Lower leg skin (tissue), 4 donors: ENCODE measurements around the gene SRRM3. TPM values are rescaled to one million over a fixed set of nuclear protein-coding genes. Genes with fewer than 3 reads are reported as not detected.
A peak's percentile ranks its signal among the peaks of the same experiment; 100 is the strongest.
"Not testable (repeated sequence)": the region's sequence is repeated elsewhere in the genome, so short reads cannot be mapped to it uniquely, and the experiment has no call there.

Source experiments
- DNase-seq, 2 donors: peaks; one replicate each; pipeline ENCODE4 v3.0.0-alpha.2; 2019; ENCODE audit warnings: low spot score in 2 of 2
- H3K4me3 ChIP-seq: fragments of 200-600 bp; sonication (generic); 2 replicates; pipeline ENCODE4 v1.5.1; 2017; ENCODE audit warnings: mild to moderate bottlenecking, low read depth; ENCODE audit not compliant: poor library complexity, severe bottlenecking
- POLR2A ChIP-seq, 2 donors: fragments of 450-650 bp; IDR thresholded peaks; one replicate each; pipeline ENCODE4 v1.6.1; 2016 to 2017; ENCODE audit warnings: antibody characterized with exemption in 2 of 2, mild to moderate bottlenecking in 1 of 2, moderate library complexity in 1 of 2
- WGBS, 2 donors: methylation state at CpG; one replicate each; pipeline ENCODE4 v1.1.5; 2018; 5-methylcytosine and 5-hydroxymethylcytosine counted together
- intact Hi-C: fragments of 100-400 bp; cut with DNase I; formaldehyde crosslinking; loops from one replicate; pipeline ENCODE4 v1.15.0; 2023; ENCODE audit warnings: low total_unique reads
- total RNA-seq, 4 donors: library from RNA; depleted of rRNA; stranded (reverse); fragments of >200 nt; gene quantifications; one replicate each; pipeline ENCODE4 v1.1.0, GENCODE V29; 2016
- TF ChIP-seq, protein P1 (sequence below), 3 donors: fragments of 450-650 bp; IDR thresholded peaks; one replicate each; pipeline ENCODE4 v1.5.1; 2016; ENCODE audit warnings: antibody characterized with exemption in 3 of 3, mild to moderate bottlenecking in 3 of 3, moderate library complexity in 2 of 3

SRRM3 gene
- total RNA-seq, 4 donors from 2014 or later, result 7.5 to 12.3 (median 9.4) TPM

DNA sequence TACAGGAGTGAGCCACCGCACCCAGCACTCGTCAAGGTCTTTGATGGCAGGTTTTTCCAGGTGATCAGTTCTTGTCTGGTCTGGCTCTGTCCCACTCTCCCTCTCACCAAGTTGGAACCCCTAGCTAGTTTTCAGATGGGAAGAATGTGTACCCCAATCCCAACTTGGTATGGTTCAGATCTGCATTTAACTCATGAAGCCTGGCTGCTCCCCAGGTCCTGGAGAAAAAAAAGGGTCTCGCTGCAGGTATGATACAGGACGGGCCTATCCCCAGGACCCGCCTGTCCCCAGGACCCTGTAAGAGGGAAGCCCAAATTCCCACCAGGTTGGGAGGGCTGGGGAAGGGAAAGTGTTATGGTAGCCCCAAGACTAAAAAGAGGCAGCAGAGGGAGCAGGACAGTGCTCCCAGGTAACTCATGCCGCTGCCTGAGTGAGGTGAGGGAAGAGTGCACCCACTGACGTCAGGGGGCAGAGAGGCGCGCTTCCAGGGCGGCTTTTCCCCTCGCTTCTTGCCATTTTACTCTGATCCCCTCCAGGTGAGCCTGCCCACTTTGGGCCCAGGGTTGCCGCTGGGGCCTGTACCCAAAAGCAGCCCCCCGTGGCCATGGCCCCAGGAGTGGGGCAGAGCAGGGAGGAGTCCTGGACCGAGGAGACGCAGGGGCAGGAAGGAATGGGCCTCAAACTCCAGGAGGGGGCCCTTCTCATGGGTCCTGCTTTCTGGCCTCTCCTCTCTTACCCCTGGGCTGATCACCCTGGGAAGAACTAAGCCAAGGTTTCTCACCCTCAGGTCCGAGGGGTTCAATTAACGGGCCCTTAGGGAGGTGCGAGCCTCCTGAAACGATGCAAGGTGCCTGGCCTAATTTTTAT lies 36.4 kb upstream of the SRRM3 start:
- peak in 1 of 2 donors; percentile 76 for DNase-seq
- 94 to 95% methylated on average over 19 of the region's 19 CpGs for WGBS, 2 donors
- no peak overlapping the region for H3K4me3 ChIP-seq
- no peak for TF ChIP-seq POLR2A (IDR thresholded peaks at IDR 0.05)
- TF ChIP-seq, protein P1, sequence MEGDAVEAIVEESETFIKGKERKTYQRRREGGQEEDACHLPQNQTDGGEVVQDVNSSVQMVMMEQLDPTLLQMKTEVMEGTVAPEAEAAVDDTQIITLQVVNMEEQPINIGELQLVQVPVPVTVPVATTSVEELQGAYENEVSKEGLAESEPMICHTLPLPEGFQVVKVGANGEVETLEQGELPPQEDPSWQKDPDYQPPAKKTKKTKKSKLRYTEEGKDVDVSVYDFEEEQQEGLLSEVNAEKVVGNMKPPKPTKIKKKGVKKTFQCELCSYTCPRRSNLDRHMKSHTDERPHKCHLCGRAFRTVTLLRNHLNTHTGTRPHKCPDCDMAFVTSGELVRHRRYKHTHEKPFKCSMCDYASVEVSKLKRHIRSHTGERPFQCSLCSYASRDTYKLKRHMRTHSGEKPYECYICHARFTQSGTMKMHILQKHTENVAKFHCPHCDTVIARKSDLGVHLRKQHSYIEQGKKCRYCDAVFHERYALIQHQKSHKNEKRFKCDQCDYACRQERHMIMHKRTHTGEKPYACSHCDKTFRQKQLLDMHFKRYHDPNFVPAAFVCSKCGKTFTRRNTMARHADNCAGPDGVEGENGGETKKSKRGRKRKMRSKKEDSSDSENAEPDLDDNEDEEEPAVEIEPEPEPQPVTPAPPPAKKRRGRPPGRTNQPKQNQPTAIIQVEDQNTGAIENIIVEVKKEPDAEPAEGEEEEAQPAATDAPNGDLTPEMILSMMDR (IDR thresholded peaks at IDR 0.05), result no peak
- intact Hi-C loops, result no loop called here

DNA sequence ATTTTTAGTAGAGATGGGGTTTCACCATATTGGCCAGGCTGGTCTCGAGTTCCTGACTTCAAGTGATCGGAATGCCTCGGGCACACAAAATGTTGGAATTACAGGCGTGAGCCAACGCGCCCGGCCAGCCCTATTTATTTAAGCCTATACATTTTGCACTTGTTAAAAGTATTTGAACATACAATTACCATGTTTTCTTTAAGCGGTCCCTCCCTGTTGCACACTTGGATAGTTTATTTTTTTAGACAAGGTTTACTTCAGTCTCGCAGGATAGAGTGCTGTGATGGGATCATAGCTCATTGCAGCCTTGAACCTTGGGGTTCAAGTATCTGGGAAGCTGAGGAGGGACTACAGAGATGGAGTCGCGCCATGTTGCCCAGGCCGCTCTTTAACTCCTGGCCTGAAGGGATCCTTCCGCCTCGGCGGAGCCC lies 35.7 kb upstream of the SRRM3 start:
- H3K4me3 ChIP-seq, result peak overlapping the region; percentile 28
- peak in 1 of 2 donors; percentile 79 for DNase-seq
- intact Hi-C loops, result no loop called here
- WGBS, 2 donors, result 63 to 67% methylated on average over 15 of the region's 15 CpGs
- TF ChIP-seq, protein P1 (IDR thresholded peaks at IDR 0.05), result no peak
- no peak for TF ChIP-seq POLR2A (IDR thresholded peaks at IDR 0.05)

DNA sequence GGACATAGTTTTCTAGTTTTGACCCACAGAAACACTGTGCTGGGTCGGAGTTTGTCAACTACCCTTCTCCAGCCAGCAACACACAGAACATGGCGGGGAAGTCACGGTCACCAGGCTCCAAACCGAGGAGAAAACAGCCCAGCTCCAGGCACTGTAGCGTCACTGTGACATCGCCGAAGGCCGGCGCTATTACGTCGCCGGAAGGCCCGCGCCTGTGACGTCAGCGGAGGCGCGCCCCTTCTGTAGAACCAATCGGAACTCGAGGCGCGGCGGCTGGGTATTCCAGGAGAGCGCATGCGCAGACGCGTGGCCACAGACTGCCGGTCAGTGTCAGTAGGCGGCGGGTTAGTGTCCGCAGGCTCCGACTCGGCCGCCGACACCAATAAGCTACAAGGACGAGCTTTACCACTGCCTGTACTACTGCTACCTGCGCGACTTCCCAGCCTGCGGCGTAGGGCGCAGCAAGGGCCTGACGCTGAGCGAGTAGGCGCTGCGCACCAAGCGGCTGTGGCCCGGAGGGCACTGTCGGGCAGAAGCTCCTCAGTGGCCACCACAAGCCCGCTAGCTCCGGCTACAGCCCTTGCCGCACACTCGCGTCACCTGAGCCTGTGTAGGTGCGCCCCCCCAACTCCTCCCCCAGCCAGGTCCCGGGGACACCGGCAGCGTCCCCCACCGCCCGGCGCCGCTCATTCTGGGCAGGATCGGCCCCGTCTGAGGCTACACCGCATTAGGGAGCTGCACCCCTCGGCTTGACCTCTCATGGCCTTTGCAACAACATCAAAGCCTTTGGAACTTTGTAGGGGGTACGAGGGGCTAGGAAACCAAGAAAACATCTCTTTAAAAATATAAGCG lies 35.1 kb upstream of the SRRM3 start:
- 1 to 2% methylated on average over 31 to 52 of the region's 67 CpGs for WGBS, 2 donors
- peak overlapping the region; percentile 28 for H3K4me3 ChIP-seq
- intact Hi-C loops, result no loop called here
- peak; percentile 96 to 99 for DNase-seq
- TF ChIP-seq POLR2A (IDR thresholded peaks at IDR 0.05), result no peak
- TF ChIP-seq, protein P1 (IDR thresholded peaks at IDR 0.05), result no peak

DNA sequence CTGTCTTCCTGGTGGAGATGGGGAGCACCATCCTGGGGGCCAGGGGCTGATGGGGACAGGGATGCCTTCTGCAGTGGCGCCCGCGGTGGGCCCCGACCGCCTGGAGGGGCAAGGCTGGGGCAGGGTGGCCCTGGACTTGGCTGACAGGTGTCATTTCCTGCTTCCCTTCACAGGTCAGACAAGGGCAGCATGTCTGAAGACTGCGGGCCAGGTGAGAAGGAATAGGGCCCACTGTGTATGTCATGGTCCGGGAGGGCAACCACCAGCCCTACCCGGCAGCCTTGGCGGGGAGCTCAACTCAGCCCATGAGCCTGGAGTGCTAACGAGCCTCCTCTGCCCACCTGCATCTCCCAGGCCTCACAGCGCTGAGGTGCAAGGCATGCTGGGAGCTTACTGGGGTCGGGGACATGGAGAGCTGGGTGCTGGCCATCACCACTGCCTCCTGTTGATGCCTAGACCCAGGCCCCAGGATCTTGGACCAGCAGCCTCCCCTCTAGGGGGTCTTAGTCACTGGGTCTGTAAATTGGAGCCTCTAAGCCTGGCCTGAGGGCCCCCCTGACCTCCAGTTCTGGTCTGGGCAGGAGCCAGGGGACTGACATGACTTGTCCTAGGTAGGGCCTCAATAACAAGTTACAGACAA lies 28.0 kb upstream of the SRRM3 start:
- TF ChIP-seq, protein P1 (IDR thresholded peaks at IDR 0.05), result no peak
- TF ChIP-seq POLR2A (IDR thresholded peaks at IDR 0.05), result no peak
- intact Hi-C loops, result no loop called here
- DNase-seq, result no peak
- no peak overlapping the region for H3K4me3 ChIP-seq
- WGBS, 2 donors, result 80 to 87% methylated on average over 4 to 8 of the region's 12 CpGs

DNA sequence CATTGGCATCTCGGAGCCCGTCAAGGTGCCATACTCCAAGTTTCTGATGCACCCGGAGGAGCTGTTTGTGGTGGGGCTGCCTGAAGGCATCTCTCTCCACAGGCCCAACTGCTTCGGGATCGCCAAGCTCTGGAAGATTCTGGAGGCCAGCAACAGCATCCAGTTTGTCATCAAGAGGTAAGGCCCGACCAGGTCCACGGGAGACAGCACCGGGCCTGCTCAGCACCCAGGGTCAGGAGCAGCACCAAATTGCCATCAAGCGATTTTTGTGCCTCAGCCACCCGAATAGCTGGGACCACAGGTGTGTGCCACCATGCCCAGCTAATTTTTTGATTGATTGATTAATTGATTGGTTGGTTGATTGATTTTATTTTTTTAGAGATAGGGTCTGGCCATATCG lies 24.7 kb upstream of the SRRM3 start:
- intact Hi-C loops, DNase-seq, H3K4me3 ChIP-seq: not testable (repeated sequence)
- WGBS, 2 donors, result 90 to 93% methylated on average over 11 of the region's 11 CpGs
